Measurements from ENCODE around the gene MED13L.

Gene MED13L

GRCh38 chr12:116177017-116177416 lies 100.5 kb downstream of the MED13L start:
- no peak for DNase-seq

- DNase-seq, result no peak
Measured at GRCh38 chr12:116174904-116175303, 102.6 kb downstream of the MED13L start.

- DNase-seq, result no peak
Measured at GRCh38 chr12:116174006-116174405, 103.5 kb downstream of the MED13L start.

GRCh38 chr12:116172224-116172849 lies 105.2 kb downstream of the MED13L start:
- DNase-seq, result no peak

- DNase-seq, result no peak
Measured at GRCh38 chr12:116171549-116171948, 105.9 kb downstream of the MED13L start.

GRCh38 chr12:116169071-116169470 lies 108.4 kb downstream of the MED13L start:
- no peak for DNase-seq

GRCh38 chr12:116166306-116166705 lies 111.2 kb downstream of the MED13L start:
- no peak for DNase-seq

- no peak for DNase-seq
Measured at GRCh38 chr12:116165036-116165425, 112.5 kb downstream of the MED13L start.

GRCh38 chr12:116164250-116165035 lies 113.0 kb downstream of the MED13L start:
- no peak for DNase-seq

GRCh38 chr12:116162071-116162470 lies 115.4 kb downstream of the MED13L start:
- DNase-seq, result no peak

- DNase-seq, result no peak
Measured at GRCh38 chr12:116161588-116161987, 115.9 kb downstream of the MED13L start.

- no peak for DNase-seq
Measured at GRCh38 chr12:116160883-116161458, 116.5 kb downstream of the MED13L start.

GRCh38 chr12:116160231-116160630 lies 117.3 kb downstream of the MED13L start:
- DNase-seq, result no peak

- DNase-seq, result no peak
Measured at GRCh38 chr12:116159593-116160200, 117.8 kb downstream of the MED13L start.

GRCh38 chr12:116159175-116159574 lies 118.3 kb downstream of the MED13L start:
- DNase-seq, result no peak

- DNase-seq, result no peak
Measured at GRCh38 chr12:116157845-116158267, 119.6 kb downstream of the MED13L start.

- no peak for DNase-seq
Measured at GRCh38 chr12:116156614-116157013, 120.9 kb downstream of the MED13L start.

GRCh38 chr12:116155383-116155782 lies 122.1 kb downstream of the MED13L start:
- no peak for DNase-seq

- no peak for DNase-seq
Measured at GRCh38 chr12:116153983-116154382, 123.5 kb downstream of the MED13L start.

- DNase-seq, result no peak
Measured at GRCh38 chr12:116153113-116153512, 124.4 kb downstream of the MED13L start.

- no peak for DNase-seq
Measured at GRCh38 chr12:116152268-116152667, 125.2 kb downstream of the MED13L start.

- DNase-seq, result no peak
Measured at GRCh38 chr12:116150452-116150851, 127.0 kb downstream of the MED13L start.

GRCh38 chr12:116150001-116150400 lies 127.5 kb downstream of the MED13L start:
- no peak for DNase-seq

GRCh38 chr12:116148844-116149243 lies 128.6 kb downstream of the MED13L start:
- DNase-seq, result no peak
